Astrocyte (in vitro differentiated cells and primary cell): ENCODE results near the gene HSPA1A. TPM values are rescaled to one million over a fixed set of nuclear protein-coding genes. Genes with fewer than 3 reads are reported as not detected.
A peak's percentile ranks its signal among the peaks of the same experiment; 100 is the strongest.

Experiments used
- DNase-seq: peaks from one replicate; pipeline ENCODE4 v3.0.0-alpha.2; 2010; ENCODE audit warnings: low read depth
- FAIRE-seq: peaks from 2 replicates; lab custom pipeline; 2011; peaks lifted over from hg19 to GRCh38; lab: Jason Lieb, UNC
- H2AFZ ChIP-seq: 2 replicates; pipeline ENCODE4 v1.6.0; 2012; ENCODE audit warnings: low read depth, low read length, inconsistent platforms
- H3K27ac ChIP-seq: 2 replicates; pipeline ENCODE4 v1.5.1; 2011; ENCODE audit warnings: low read depth, low read length, inconsistent platforms
- H3K27me3 ChIP-seq: 2 replicates; pipeline ENCODE4 v1.6.0; 2011; ENCODE audit warnings: low read length, inconsistent platforms; ENCODE audit not compliant: insufficient read depth
- H3K36me3 ChIP-seq: 2 replicates; pipeline ENCODE4 v1.5.1; 2011; ENCODE audit warnings: low read length, inconsistent platforms; ENCODE audit not compliant: insufficient read depth
- H3K4me1 ChIP-seq: 2 replicates; pipeline ENCODE4 v1.5.1; 2011; ENCODE audit warnings: low read length, inconsistent platforms; ENCODE audit not compliant: insufficient read depth
- H3K4me2 ChIP-seq: 2 replicates; pipeline ENCODE4 v1.6.0; 2012; ENCODE audit warnings: low read length, inconsistent platforms
- H3K4me3 ChIP-seq: 2 replicates; pipeline ENCODE4 v1.5.1; 2011; ENCODE audit warnings: low read depth, mild to moderate bottlenecking, low read length, inconsistent platforms; ENCODE audit not compliant: insufficient read depth
- H3K79me2 ChIP-seq: 2 replicates; pipeline ENCODE4 v1.6.0; 2012; ENCODE audit warnings: mild to moderate bottlenecking, low read length, inconsistent platforms; ENCODE audit not compliant: insufficient read depth
- H3K9ac ChIP-seq: 2 replicates; pipeline ENCODE4 v1.6.0; 2012; ENCODE audit warnings: mild to moderate bottlenecking, low read length, inconsistent platforms
- H3K9me3 ChIP-seq: 2 replicates; pipeline ENCODE4 v1.5.1; 2012; ENCODE audit warnings: low read depth, mild to moderate bottlenecking, low read length, inconsistent platforms; ENCODE audit not compliant: insufficient read depth
- H4K20me1 ChIP-seq: 2 replicates; pipeline ENCODE4 v1.6.0; 2012; ENCODE audit warnings: low read length, inconsistent platforms; ENCODE audit not compliant: insufficient read depth
- H3K27ac Mint-ChIP-seq: one replicate; pipeline ENCODE4 v1.8.0; 2021; ENCODE audit warnings: mild to moderate bottlenecking, mixed read lengths; ENCODE audit not compliant: unreplicated experiment
- H3K27me3 Mint-ChIP-seq: one replicate; pipeline ENCODE4 v1.8.0; 2021; ENCODE audit warnings: low read depth, mixed read lengths; ENCODE audit not compliant: unreplicated experiment
- H3K36me3 Mint-ChIP-seq: one replicate; pipeline ENCODE4 v1.8.0; 2021; ENCODE audit warnings: low read depth, mixed read lengths; ENCODE audit not compliant: unreplicated experiment
- H3K4me1 Mint-ChIP-seq: one replicate; pipeline ENCODE4 v1.8.0; 2021; ENCODE audit warnings: low read depth, mixed read lengths; ENCODE audit not compliant: unreplicated experiment
- H3K4me3 Mint-ChIP-seq: one replicate; pipeline ENCODE4 v1.8.0; 2021; ENCODE audit warnings: mild to moderate bottlenecking, moderate library complexity, mixed read lengths; ENCODE audit not compliant: unreplicated experiment
- H3K9me3 Mint-ChIP-seq: one replicate; pipeline ENCODE4 v1.8.0; 2021; ENCODE audit warnings: mild to moderate bottlenecking, mixed read lengths; ENCODE audit not compliant: unreplicated experiment
- CTCF ChIP-seq: IDR thresholded peaks from 2 replicates; pipeline ENCODE4 v1.5.1; 2011; ENCODE audit warnings: low read depth, mild to moderate bottlenecking, inconsistent platforms, low read length, moderate library complexity; ENCODE audit not compliant: insufficient read depth
- EZH2 ChIP-seq: IDR thresholded peaks from 2 replicates; pipeline ENCODE4 v1.6.1; 2012; ENCODE audit warnings: mild to moderate bottlenecking, low read length, inconsistent platforms; ENCODE audit not compliant: insufficient read depth
- total RNA-seq: library from RNA; stranded (reverse); gene quantifications from 2 replicates; pipeline ENCODE4 v1.2.1, GENCODE V29; 2021

Gene HSPA1A
- total RNA-seq, 1 donor from 2014 or later, result 52.7 TPM

GRCh38 chr6:31826793-31827285 is 11.5 kb downstream of the HSPA1A start:
- H3K36me3 ChIP-seq, result no peaks in the 10 kb centered on the region
- peak; percentile 81 for DNase-seq

GRCh38 chr6:31827286-31828079 is 12.1 kb downstream of the HSPA1A start, which contains the start of gene HSPA1B:
Gene HSPA1B (plus strand): TSS chr6:31827738. CDS start chr6:31827951, 213 bp downstream.
- Histone ChIP-seq H3K27ac (peak within 1 kb of the TSS; percentile 77), H3K36me3 (no peaks in the 10 kb centered on the region), H3K9ac (peak within 1 kb of the TSS; percentile 82), H3K4me1 (peaks cover 12% of the 10 kb centered on the region), H3K4me2 (peak within 1 kb of the TSS; percentile 86), H3K27me3 (no peaks in the 10 kb centered on the region), H2AFZ (peak within 1 kb of the TSS; percentile 80), H4K20me1 (peaks cover 7% of the 10 kb centered on the region), H3K9me3 (no peaks in the 10 kb centered on the region), H3K4me3 (peak within 1 kb of the TSS; percentile 73), H3K79me2 (peaks cover 26% of the 10 kb centered on the region)
- Mint-ChIP-seq H3K27me3 (no peaks in the 10 kb centered on the region), H3K4me1 (peaks cover 18% of the 10 kb centered on the region), H3K36me3 (no peaks in the 10 kb centered on the region), H3K4me3 (peak within 1 kb of the TSS; percentile 88), H3K27ac (peak within 1 kb of the TSS; percentile 91), H3K9me3 (no peaks in the 10 kb centered on the region)
- TF ChIP-seq EZH2, result no peak
- TF ChIP-seq CTCF, result no peak
- FAIRE-seq, result no peak
- DNase-seq, result peak; percentile 99

More at GRCh38 chr6:31826793-31827285, 11.5 kb downstream of the HSPA1A start:
- peaks cover 20% of the 10 kb centered on the region for H3K4me1 Mint-ChIP-seq
- Histone ChIP-seq H3K4me2 (peak overlapping the region; percentile 86), H3K79me2 (peaks cover 25% of the 10 kb centered on the region), H2AFZ (peak overlapping the region; percentile 80), H3K27ac (peak overlapping the region; percentile 77), H3K27me3 (no peaks in the 10 kb centered on the region), H3K9ac (peak overlapping the region; percentile 79), H3K9me3 (no peaks in the 10 kb centered on the region), H4K20me1 (peaks cover 7% of the 10 kb centered on the region), H3K4me1 (peaks cover 15% of the 10 kb centered on the region), H3K4me3 (peak overlapping the region; percentile 49)
- TF ChIP-seq EZH2, result no peak
- TF ChIP-seq CTCF, result no peak
- no peaks in the 10 kb centered on the region for H3K27me3 Mint-ChIP-seq
- no peaks in the 10 kb centered on the region for H3K9me3 Mint-ChIP-seq
- H3K36me3 Mint-ChIP-seq, result no peaks in the 10 kb centered on the region
- no peak for FAIRE-seq
- peak overlapping the region; percentile 91 for H3K27ac Mint-ChIP-seq
- peak overlapping the region; percentile 88 for H3K4me3 Mint-ChIP-seq
